Peyer's patch (tissue), 4 donors: ENCODE results near the gene LHFPL2.

Experiments
- CTCF ChIP-seq, 6 experiments: fragments of 450-650 bp in 4 of 6; fragments of 200-600 bp in 2 of 6; sonication (generic) in 1 of 6; IDR thresholded peaks; one replicate each; pipeline ENCODE4 v1.5.1; 2017 to 2019; ENCODE audit warnings: antibody characterized with exemption in 6 of 6, mild to moderate bottlenecking in 3 of 6, moderate library complexity in 1 of 6
- POLR2A ChIP-seq, 2 donors: fragments of 450-650 bp; IDR thresholded peaks; one replicate each; pipeline ENCODE4 v1.5.1; 2017; ENCODE audit warnings: antibody characterized with exemption in 2 of 2, mild to moderate bottlenecking in 2 of 2, moderate library complexity in 2 of 2

- TF ChIP-seq CTCF (IDR thresholded peaks at IDR 0.05) (no peak), POLR2A (IDR thresholded peaks at IDR 0.05) (no peak)
Observed at GRCh38 chr5:78496373-78496772, 152.2 kb downstream of the LHFPL2 start.
